C4-2B (cell line): ENCODE data around the gene TMEM170B.

Experiments used
- H3K27ac ChIP-seq: fragments of 450-650 bp; 2 replicates; pipeline ENCODE4 v1.5.1; 2017
- CTCF ChIP-seq: fragments of 450-650 bp; conservative IDR thresholded peaks from 2 replicates; pipeline ENCODE4 v1.5.1; 2017; ENCODE audit warnings: mild to moderate bottlenecking
- ZFX ChIP-seq: fragments of 450-650 bp; IDR thresholded peaks from 2 replicates; pipeline ENCODE4 v1.6.1; 2017

Gene TMEM170B

DNA sequence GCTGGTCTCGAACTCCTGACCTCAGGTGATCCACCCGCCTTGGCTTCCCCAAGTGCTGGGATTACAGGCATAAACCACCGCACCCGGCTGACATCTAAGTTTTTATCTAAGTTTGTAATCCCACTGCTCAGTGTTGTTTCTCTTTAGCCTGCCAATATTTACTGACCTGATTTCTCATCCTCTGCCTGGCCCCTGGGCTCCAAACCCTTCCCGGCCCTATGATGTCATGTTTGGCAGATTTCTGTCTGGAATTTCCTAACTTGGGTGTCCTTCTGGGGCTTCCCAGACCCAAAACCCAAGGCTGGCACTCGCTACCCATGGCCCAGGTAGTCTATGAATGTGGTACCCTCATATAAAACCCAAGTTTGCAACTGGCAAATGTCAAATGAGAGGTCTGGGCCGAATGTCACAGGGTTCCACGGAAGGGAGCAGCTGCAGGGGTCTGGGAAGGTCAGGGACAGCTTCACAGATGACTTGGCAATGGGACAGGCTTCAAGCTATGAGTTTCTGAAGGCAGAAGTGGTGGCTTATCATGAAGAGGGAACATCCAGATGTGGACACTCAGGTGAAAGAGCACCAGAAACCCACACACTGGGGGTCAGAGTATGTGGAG is 54.9 kb downstream of the TMEM170B start:
- H3K27ac ChIP-seq = no peak overlapping the region
- TF ChIP-seq ZFX = no peak
- TF ChIP-seq CTCF = no peak

- H3K27ac ChIP-seq = no peak overlapping the region
Measured at GRCh38 chr6:11593096-11593495, 55.5 kb downstream of the TMEM170B start.

DNA sequence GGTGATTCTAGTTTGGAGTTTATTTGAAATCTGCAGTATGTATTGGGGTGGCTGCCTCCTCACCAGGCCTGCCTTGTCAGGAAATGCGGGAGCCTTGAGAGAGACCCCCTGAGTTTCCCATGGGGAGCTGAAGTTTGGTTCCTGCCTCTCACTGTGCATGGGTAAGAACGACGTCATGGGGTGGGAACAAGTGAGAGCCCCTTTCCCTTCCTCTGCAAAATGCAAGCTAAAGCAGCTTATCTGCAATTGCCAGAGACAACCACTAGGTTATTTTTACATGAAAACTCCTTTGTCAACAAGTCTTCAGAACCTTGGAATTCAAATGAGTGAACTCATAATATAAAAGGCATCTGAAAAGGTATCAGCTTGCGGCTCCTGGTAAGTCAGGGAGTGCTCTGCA is 58.4 kb downstream of the TMEM170B start:
- no peak overlapping the region for H3K27ac ChIP-seq

More at GRCh38 chr6:11593096-11593495, 55.5 kb downstream of the TMEM170B start:
- TF ChIP-seq CTCF = no peak
- TF ChIP-seq ZFX = no peak

DNA sequence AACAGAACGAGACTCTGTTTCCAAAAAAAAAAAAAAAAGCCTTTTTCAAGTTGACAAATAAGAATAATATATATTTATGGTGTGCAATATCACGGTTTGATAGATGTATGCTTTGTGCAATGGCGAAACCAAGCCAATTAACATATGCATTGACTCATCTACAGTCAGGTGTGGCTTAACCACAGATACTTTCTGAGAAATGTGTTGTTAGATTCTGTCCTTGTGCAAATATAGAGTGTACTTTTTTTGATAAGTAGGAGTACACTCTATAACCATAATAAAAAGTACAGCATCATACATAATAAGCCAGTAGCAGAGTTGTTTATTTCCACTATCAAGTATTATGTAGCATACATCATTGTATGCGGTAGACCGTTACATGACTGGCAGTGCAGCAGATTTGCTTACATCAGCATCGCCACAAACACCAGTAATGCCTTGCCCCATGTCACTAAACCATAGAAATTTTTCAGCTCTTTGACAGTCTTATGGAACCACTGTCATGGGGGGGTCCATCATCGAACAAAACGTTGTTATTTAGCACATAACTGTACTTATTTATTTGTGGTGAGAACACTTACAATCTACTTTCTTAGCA is 59.2 kb downstream of the TMEM170B start:
- TF ChIP-seq ZFX (no peak), CTCF (no peak)
- H3K27ac ChIP-seq = no peak overlapping the region

More for the DNA sequence above, 58.4 kb downstream of the TMEM170B start:
- TF ChIP-seq ZFX = no peak
- TF ChIP-seq CTCF = peak; percentile 24; the same call in 1 of the 2 replicates

GRCh38 chr6:11598687-11599086 is 61.1 kb downstream of the TMEM170B start:
- H3K27ac ChIP-seq = no peak overlapping the region

DNA sequence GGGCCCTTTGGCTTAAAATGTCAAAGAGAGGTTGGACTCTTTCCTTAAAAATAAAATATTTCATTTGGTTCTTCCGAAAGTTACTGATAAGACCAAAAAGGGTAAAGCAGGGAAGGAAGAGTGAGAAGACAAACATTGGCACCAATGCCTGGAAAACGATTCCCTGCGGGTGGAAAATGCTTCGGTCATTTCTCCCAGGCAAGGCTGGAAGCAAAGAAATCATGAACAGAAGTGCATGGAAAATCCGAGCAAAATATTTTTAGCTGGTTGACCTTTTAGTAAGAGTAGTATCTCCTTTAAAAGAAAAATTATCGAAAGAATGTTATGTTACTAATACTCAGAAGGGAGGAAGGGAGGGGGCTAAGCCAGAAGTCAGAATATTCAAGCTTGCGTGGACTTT is 62.7 kb downstream of the TMEM170B start:
- no peak overlapping the region for H3K27ac ChIP-seq
- TF ChIP-seq ZFX (no peak), CTCF (no peak)

More at GRCh38 chr6:11598687-11599086, 61.1 kb downstream of the TMEM170B start:
- TF ChIP-seq ZFX (no peak), CTCF (no peak)

GRCh38 chr6:11601776-11602605 is 64.4 kb downstream of the TMEM170B start:
- no peak for TF ChIP-seq ZFX
- no peak overlapping the region for H3K27ac ChIP-seq
